HFFc6 (cell line): ENCODE measurements around the gene SPG11. TPM values are rescaled to one million over a fixed set of nuclear protein-coding genes. Genes with fewer than 3 reads are reported as not detected.

ENCODE experiments used
- DNase-seq: peaks from one replicate; pipeline ENCODE4 v3.0.0-alpha.2; 2018
- H3K27ac Mint-ChIP-seq: 2 replicates; pipeline ENCODE4 v1.8.0; 2020; ENCODE audit warnings: mild to moderate bottlenecking, mixed read lengths
- H3K27me3 Mint-ChIP-seq: 2 replicates; pipeline ENCODE4 v1.8.0; 2021; ENCODE audit warnings: mild to moderate bottlenecking, moderate library complexity, mixed read lengths; ENCODE audit not compliant: insufficient read depth
- H3K36me3 Mint-ChIP-seq: 2 replicates; pipeline ENCODE4 v1.8.0; 2021; ENCODE audit warnings: low read depth, mixed read lengths
- H3K4me1 Mint-ChIP-seq: 2 replicates; pipeline ENCODE4 v1.8.0; 2020; ENCODE audit warnings: low read depth, mixed read lengths
- H3K4me3 Mint-ChIP-seq: 2 replicates; pipeline ENCODE4 v1.8.0; 2020; ENCODE audit warnings: mild to moderate bottlenecking, moderate library complexity, mixed read lengths
- H3K9me3 Mint-ChIP-seq: 2 replicates; pipeline ENCODE4 v1.8.0; 2020; ENCODE audit warnings: mild to moderate bottlenecking, mixed read lengths
- total RNA-seq, 6 experiments: library from RNA; stranded (reverse); fragmentation: NEBNext Ultra II Directional; extraction: Animal tissue kit (Norgen Biotek cat#: 25700); gene quantifications; 2 replicates in 1 of 6; 3 replicates in 5 of 6; pipeline ENCODE4 v1.2.3, GENCODE V29; 2021
- TF ChIP-seq, protein P1 (sequence below): fragments of 200-600 bp; sonication (generic); IDR thresholded peaks from 2 replicates; pipeline ENCODE4 v1.5.0; 2021; ENCODE audit warnings: antibody characterized with exemption, mild to moderate bottlenecking

Gene SPG11
- total RNA-seq, 6 experiments from 2014 or later, result 28.0 to 34.1 (median 31.2) TPM

- Mint-ChIP-seq H3K27me3 (no peaks in the 10 kb centered on the region; the same call in 1 of the 2 replicates), H3K27ac (no peak overlapping the region), H3K4me1 (no peaks in the 10 kb centered on the region), H3K9me3 (no peaks in the 10 kb centered on the region), H3K36me3 (0 out of 2 replicates have a peak, but pooled peaks cover 6% of the 10 kb centered on the region), H3K4me3 (no peak overlapping the region)
- TF ChIP-seq, protein P1, sequence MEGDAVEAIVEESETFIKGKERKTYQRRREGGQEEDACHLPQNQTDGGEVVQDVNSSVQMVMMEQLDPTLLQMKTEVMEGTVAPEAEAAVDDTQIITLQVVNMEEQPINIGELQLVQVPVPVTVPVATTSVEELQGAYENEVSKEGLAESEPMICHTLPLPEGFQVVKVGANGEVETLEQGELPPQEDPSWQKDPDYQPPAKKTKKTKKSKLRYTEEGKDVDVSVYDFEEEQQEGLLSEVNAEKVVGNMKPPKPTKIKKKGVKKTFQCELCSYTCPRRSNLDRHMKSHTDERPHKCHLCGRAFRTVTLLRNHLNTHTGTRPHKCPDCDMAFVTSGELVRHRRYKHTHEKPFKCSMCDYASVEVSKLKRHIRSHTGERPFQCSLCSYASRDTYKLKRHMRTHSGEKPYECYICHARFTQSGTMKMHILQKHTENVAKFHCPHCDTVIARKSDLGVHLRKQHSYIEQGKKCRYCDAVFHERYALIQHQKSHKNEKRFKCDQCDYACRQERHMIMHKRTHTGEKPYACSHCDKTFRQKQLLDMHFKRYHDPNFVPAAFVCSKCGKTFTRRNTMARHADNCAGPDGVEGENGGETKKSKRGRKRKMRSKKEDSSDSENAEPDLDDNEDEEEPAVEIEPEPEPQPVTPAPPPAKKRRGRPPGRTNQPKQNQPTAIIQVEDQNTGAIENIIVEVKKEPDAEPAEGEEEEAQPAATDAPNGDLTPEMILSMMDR, result no peak
- DNase-seq, result no peak
Measured at GRCh38 chr15:44574734-44575133, 88.7 kb downstream of the SPG11 start.

DNA sequence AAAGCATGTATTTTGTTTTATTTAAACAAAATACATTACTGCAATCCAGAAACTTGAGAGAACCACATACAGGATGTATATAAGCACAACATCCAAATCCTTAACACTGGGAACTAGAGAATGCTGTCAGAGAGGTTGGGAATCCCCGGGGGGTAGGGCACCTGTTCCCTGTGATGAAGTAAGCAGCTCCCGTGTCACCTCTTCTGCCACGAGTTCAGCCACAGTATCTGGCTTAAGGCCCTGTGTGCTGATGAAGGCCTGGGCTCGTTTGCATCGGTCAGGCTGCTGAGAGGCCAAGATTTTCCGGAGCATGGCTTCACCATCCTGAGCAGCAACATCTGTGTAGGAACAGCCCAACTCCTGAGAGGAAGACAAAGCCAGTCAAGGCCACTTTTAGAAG is 90.1 kb downstream of the SPG11 start:
- Mint-ChIP-seq H3K27me3 (no peaks in the 10 kb centered on the region; the same call in 1 of the 2 replicates), H3K36me3 (0 out of 2 replicates have a peak, but pooled peaks cover 6% of the 10 kb centered on the region), H3K9me3 (no peaks in the 10 kb centered on the region), H3K27ac (no peak overlapping the region), H3K4me3 (no peak overlapping the region), H3K4me1 (no peaks in the 10 kb centered on the region)
- DNase-seq, result no peak
- TF ChIP-seq, protein P1, result no peak

DNA sequence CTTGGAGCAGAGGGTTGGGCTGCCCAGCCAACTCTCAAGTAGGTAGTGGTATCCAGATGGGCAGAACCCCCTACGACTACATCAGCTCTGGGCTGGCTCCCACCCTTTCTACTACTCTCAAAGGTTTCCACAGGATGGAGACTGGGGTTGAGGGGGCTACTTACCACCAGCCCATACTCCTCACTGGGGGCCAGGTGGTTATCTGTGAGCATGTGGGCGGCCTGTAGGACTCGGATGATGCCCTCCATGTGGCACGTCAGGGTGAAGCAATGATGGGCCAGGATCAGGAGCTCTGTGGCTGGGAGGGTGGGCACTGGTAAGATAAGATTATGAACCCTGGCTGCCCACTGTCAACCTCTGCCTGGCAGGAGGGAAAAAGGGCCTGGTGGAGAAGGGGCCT is 93.1 kb downstream of the SPG11 start:
- Mint-ChIP-seq H3K9me3 (no peaks in the 10 kb centered on the region), H3K27ac (no peak overlapping the region), H3K36me3 (peaks cover 20% of the 10 kb centered on the region), H3K4me3 (no peak overlapping the region), H3K4me1 (peaks cover 8% of the 10 kb centered on the region), H3K27me3 (no peaks in the 10 kb centered on the region; the same call in 1 of the 2 replicates)
- DNase-seq, result no peak
- TF ChIP-seq, protein P1, result no peak

- Mint-ChIP-seq H3K4me1 (peaks cover 8% of the 10 kb centered on the region), H3K4me3 (no peak overlapping the region), H3K9me3 (no peaks in the 10 kb centered on the region), H3K36me3 (peaks cover 31% of the 10 kb centered on the region), H3K27ac (no peak overlapping the region; the same call in 1 of the 2 replicates), H3K27me3 (no peaks in the 10 kb centered on the region; the same call in 1 of the 2 replicates)
- TF ChIP-seq, protein P1, result no peak
- no peak for DNase-seq
Measured at GRCh38 chr15:44569316-44569715, 94.1 kb downstream of the SPG11 start.

DNA sequence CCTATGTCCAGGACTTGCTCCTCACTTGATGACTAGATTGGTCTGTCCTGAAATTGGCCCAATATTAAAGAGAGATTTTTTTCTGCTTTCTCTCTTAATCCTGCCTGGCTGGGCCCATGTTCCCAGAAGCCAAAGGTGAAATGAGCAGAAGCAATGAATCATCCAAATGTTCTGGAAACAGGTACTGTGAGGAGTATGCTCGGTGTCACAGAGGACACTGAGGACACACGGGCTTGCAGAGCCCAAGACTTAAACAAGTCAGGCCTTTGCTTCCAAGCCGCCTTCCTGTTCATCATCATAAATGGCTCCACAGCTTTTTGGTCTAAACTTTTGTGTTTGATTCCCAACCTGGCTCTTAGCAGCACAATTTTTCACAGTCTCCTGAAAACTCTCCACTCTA is 95.1 kb downstream of the SPG11 start:
- Mint-ChIP-seq H3K4me1 (peaks cover 8% of the 10 kb centered on the region), H3K36me3 (peaks cover 41% of the 10 kb centered on the region), H3K27ac (peak overlapping the region; percentile 33), H3K4me3 (no peak overlapping the region), H3K9me3 (no peaks in the 10 kb centered on the region), H3K27me3 (no peaks in the 10 kb centered on the region; the same call in none of the 2 replicates)
- TF ChIP-seq, protein P1, result no peak
- DNase-seq, result no peak

GRCh38 chr15:44566155-44566540 is 97.3 kb downstream of the SPG11 start:
- H3K9me3 Mint-ChIP-seq, result no peaks in the 10 kb centered on the region
- H3K4me3 Mint-ChIP-seq, result no peak overlapping the region
- TF ChIP-seq, protein P1, result no peak
- H3K27me3 Mint-ChIP-seq, result no peaks in the 10 kb centered on the region; the same call in none of the 2 replicates
- H3K36me3 Mint-ChIP-seq, result peaks cover 54% of the 10 kb centered on the region
- DNase-seq, result no peak
- H3K27ac Mint-ChIP-seq, result no peak overlapping the region
- peaks cover 8% of the 10 kb centered on the region for H3K4me1 Mint-ChIP-seq
